Measurements from ENCODE around the gene S100B. TPM values are rescaled to one million over a fixed set of nuclear protein-coding genes. Genes with fewer than 3 reads are reported as not detected.
A peak's percentile ranks its signal among the peaks of the same experiment; 100 is the strongest.

The S100B gene
- 10 to 100 TPM; 73.4 to 73.5 TPM for total RNA-seq
- 100 to 1,000 TPM in 2 of 3 donors, 10 to 100 TPM in 1; 92.4 to 271 (median 227) TPM for polyA plus RNA-seq
- total RNA-seq, result 1.2 to 82.7 (median 24.6) reads per million in 6 experiments

GRCh38 chr21:46604975-46605766 lies at the start of gene S100B:
TSS of gene S100B (minus strand) at chr21:46605082. CDS start at chr21:46602415, 2,667 bp downstream.
- Mint-ChIP-seq H3K36me3 (peaks cover 0 to 6% (median 0%) of the 10 kb centered on the region in 3 donors), H3K4me3 (peak within 1 kb of the TSS; percentile 72 to 92 (median 85)), H3K4me1 (peaks cover 37 to 76% (median 60%) of the 10 kb centered on the region in 4 donors), H3K27ac (peak within 1 kb of the TSS; percentile 82 to 95 (median 93)), H3K27me3 (no peaks in the 10 kb centered on the region), H3K9me3 (peaks cover 0 to 9% (median 0%) of the 10 kb centered on the region in 9 donors)
- ATAC-seq (peak; percentile 32 to 59), DNase-seq (peak in 5 of 10 donors; percentile 26 to 64 (median 33))
- POLR2A ChIA-PET, result interaction anchor here (0.9 to 6.8 kb wide), 16 partner anchors 8 to 179 kb away, joined by 3 to 168 read pairs (median 8); partner anchors contain the start of gene PRMT2

- peaks cover 42 to 99% (median 86%) of the 10 kb centered on the region in 3 donors for H3K36me3 Mint-ChIP-seq
- peak overlapping the region in 1 of 10 donors; percentile 7 for H3K4me3 Mint-ChIP-seq
- H3K9me3 Mint-ChIP-seq, result peaks cover 4 to 28% (median 17%) of the 10 kb centered on the region in 9 donors
- H3K27me3 Mint-ChIP-seq, result no peaks in the 10 kb centered on the region
- DNase-seq, result no peak
- no peak for ATAC-seq
- peak overlapping the region in 9 of 10 donors; percentile 43 to 91 (median 77) for H3K27ac Mint-ChIP-seq
- H3K4me1 Mint-ChIP-seq, result peaks cover 20 to 65% (median 50%) of the 10 kb centered on the region in 4 donors
- POLR2A ChIA-PET, result no interaction called here
Measured at GRCh38 chr21:46651121-46651520, 46.2 kb upstream of the S100B start.

- POLR2A ChIA-PET, result no interaction called here
- H3K27me3 Mint-ChIP-seq, result no peaks in the 10 kb centered on the region
- H3K27ac Mint-ChIP-seq, result peak overlapping the region; percentile 44 to 91 (median 77)
- H3K36me3 Mint-ChIP-seq, result peaks cover 37 to 99% (median 86%) of the 10 kb centered on the region in 3 donors
- H3K9me3 Mint-ChIP-seq, result peaks cover 3 to 23% (median 15%) of the 10 kb centered on the region in 9 donors
- ATAC-seq (no peak), DNase-seq (no peak)
- no peak overlapping the region for H3K4me3 Mint-ChIP-seq
- H3K4me1 Mint-ChIP-seq, result peaks cover 20 to 70% (median 55%) of the 10 kb centered on the region in 4 donors
Measured at GRCh38 chr21:46650476-46651098, 45.7 kb upstream of the S100B start.

- peaks cover 25 to 99% (median 82%) of the 10 kb centered on the region in 3 donors for H3K36me3 Mint-ChIP-seq
- POLR2A ChIA-PET, result interaction anchor here (1.7 kb wide), 1 partner anchor 13 kb away, joined by 3 read pairs; no protein-coding TSS in a partner anchor
- peak overlapping the region in 7 of 10 donors; percentile 34 to 89 (median 76) for H3K27ac Mint-ChIP-seq
- no peak for ATAC-seq
- no peak for DNase-seq
- peaks cover 0 to 10% (median 6%) of the 10 kb centered on the region in 9 donors for H3K9me3 Mint-ChIP-seq
- H3K4me3 Mint-ChIP-seq, result no peak overlapping the region
- H3K4me1 Mint-ChIP-seq, result peaks cover 20 to 75% (median 57%) of the 10 kb centered on the region in 4 donors
- no peaks in the 10 kb centered on the region for H3K27me3 Mint-ChIP-seq
Measured at GRCh38 chr21:46649356-46649755, 44.5 kb upstream of the S100B start.

- peaks cover 0 to 2% (median 0%) of the 10 kb centered on the region in 9 donors for H3K9me3 Mint-ChIP-seq
- POLR2A ChIA-PET, result interaction anchor here (0.5 to 2.5 kb wide), 3 partner anchors 11 to 178 kb away, joined by 3 to 11 read pairs (median 4); no protein-coding TSS in a partner anchor
- H3K36me3 Mint-ChIP-seq, result peaks cover 16 to 99% (median 79%) of the 10 kb centered on the region in 3 donors
- peaks cover 19 to 81% (median 55%) of the 10 kb centered on the region in 4 donors for H3K4me1 Mint-ChIP-seq
- ATAC-seq (no peak), DNase-seq (no peak)
- H3K27me3 Mint-ChIP-seq, result no peaks in the 10 kb centered on the region
- H3K27ac Mint-ChIP-seq, result peak overlapping the region in 5 of 10 donors; percentile 30 to 88 (median 83)
- H3K4me3 Mint-ChIP-seq, result peak overlapping the region in 1 of 10 donors; percentile 10
Measured at GRCh38 chr21:46648539-46648938, 43.7 kb upstream of the S100B start.

GRCh38 chr21:46646541-46647154 lies 41.8 kb upstream of the S100B start:
- Mint-ChIP-seq H3K4me3 (peak overlapping the region in 9 of 10 donors; percentile 19 to 49 (median 37)), H3K27ac (peak overlapping the region; percentile 17 to 85 (median 71)), H3K4me1 (peaks cover 16 to 85% (median 55%) of the 10 kb centered on the region in 4 donors), H3K9me3 (peaks cover 0 to 2% (median 0%) of the 10 kb centered on the region in 9 donors), H3K36me3 (peaks cover 4 to 96% (median 66%) of the 10 kb centered on the region in 3 donors), H3K27me3 (no peaks in the 10 kb centered on the region)
- ATAC-seq (peak in 1 of 2 donors; percentile 35), DNase-seq (no peak)
- POLR2A ChIA-PET, result interaction anchor here (0.8 to 2.5 kb wide), 3 partner anchors 10 to 115 kb away, joined by 3 to 11 read pairs (median 5); no protein-coding TSS in a partner anchor

GRCh38 chr21:46645840-46646239 lies 41.0 kb upstream of the S100B start:
- Mint-ChIP-seq H3K27ac (peak overlapping the region in 9 of 10 donors; percentile 17 to 78 (median 65)), H3K36me3 (peaks cover 5 to 96% (median 68%) of the 10 kb centered on the region in 3 donors), H3K9me3 (peaks cover 0 to 2% (median 0%) of the 10 kb centered on the region in 9 donors), H3K27me3 (no peaks in the 10 kb centered on the region), H3K4me3 (peak overlapping the region in 4 of 10 donors; percentile 5 to 49 (median 36)), H3K4me1 (peaks cover 20 to 85% (median 58%) of the 10 kb centered on the region in 4 donors)
- POLR2A ChIA-PET, result interaction anchor here (1.0 to 2.5 kb wide), 4 partner anchors 8 to 11 kb away, joined by 3 to 12 read pairs (median 10); partner anchors contain the start of gene PRMT2
- no peak for DNase-seq
- ATAC-seq, result no peak

GRCh38 chr21:46643379-46644177 lies 38.7 kb upstream of the S100B start:
- ATAC-seq, result no peak
- no peaks in the 10 kb centered on the region for H3K27me3 Mint-ChIP-seq

GRCh38 chr21:46641656-46642055 lies 36.8 kb upstream of the S100B start:
- Mint-ChIP-seq H3K9me3 (no peaks in the 10 kb centered on the region), H3K4me3 (peak overlapping the region; percentile 26 to 100 (median 56)), H3K36me3 (peaks cover 10 to 92% (median 71%) of the 10 kb centered on the region in 3 donors), H3K27ac (peak overlapping the region; percentile 29 to 93 (median 86)), H3K4me1 (peaks cover 30 to 71% (median 63%) of the 10 kb centered on the region in 4 donors), H3K27me3 (no peaks in the 10 kb centered on the region)
- POLR2A ChIA-PET, result interaction anchor here (0.7 to 11.4 kb wide), 3 partner anchors 19 to 93 kb away, joined by 9 to 681 read pairs (median 265); no protein-coding TSS in a partner anchor
- DNase-seq, result no peak
- ATAC-seq, result no peak

More at GRCh38 chr21:46643379-46644177, 38.7 kb upstream of the S100B start:
- H3K4me1 Mint-ChIP-seq, result peaks cover 22 to 75% (median 69%) of the 10 kb centered on the region in 4 donors
- H3K27ac Mint-ChIP-seq, result peak overlapping the region in 8 of 10 donors; percentile 16 to 78 (median 53)
- H3K36me3 Mint-ChIP-seq, result peaks cover 10 to 96% (median 73%) of the 10 kb centered on the region in 3 donors
- POLR2A ChIA-PET, result interaction anchor here (0.6 to 3.1 kb wide), 18 partner anchors 8 to 343 kb away, joined by 3 to 32 read pairs (median 3); partner anchors contain the start of gene PRMT2
- H3K9me3 Mint-ChIP-seq, result peaks cover 0 to 2% (median 0%) of the 10 kb centered on the region in 9 donors
- no peak for DNase-seq
- peak overlapping the region in 1 of 10 donors; percentile 37 for H3K4me3 Mint-ChIP-seq

GRCh38 chr21:46639489-46640386 lies 34.9 kb upstream of the S100B start:
- H3K36me3 Mint-ChIP-seq, result peaks cover 10 to 74% (median 59%) of the 10 kb centered on the region in 3 donors
- POLR2A ChIA-PET, result interaction anchor here (0.6 to 11.4 kb wide), 11 partner anchors 17 to 216 kb away, joined by 3 to 681 read pairs (median 5); partner anchors contain the start of genes DIP2A and S100B
- peak in 2 of 10 donors; percentile 57 for DNase-seq
- ATAC-seq, result no peak
- peak overlapping the region; percentile 77 to 99 (median 91) for H3K27ac Mint-ChIP-seq
- no peaks in the 10 kb centered on the region for H3K9me3 Mint-ChIP-seq
- peaks cover 29 to 71% (median 56%) of the 10 kb centered on the region in 4 donors for H3K4me1 Mint-ChIP-seq
- H3K4me3 Mint-ChIP-seq, result peak overlapping the region; percentile 87 to 100 (median 96)
- no peaks in the 10 kb centered on the region for H3K27me3 Mint-ChIP-seq

All from naive thymus-derived CD8-positive, alpha-beta T cell (primary cell).